ENCODE results near the gene KRT9. TPM values are rescaled to one million over a fixed set of nuclear protein-coding genes. Genes with fewer than 3 reads are reported as not detected.

Gene KRT9
- total RNA-seq, 1 donor from 2014 or later, result not detected

- Mint-ChIP-seq H3K4me3 (ENCODE audit: unreplicated experiment) (no peak overlapping the region), H3K9me3 (ENCODE audit: unreplicated experiment) (no peaks in the 10 kb centered on the region), H3K27me3 (ENCODE audit: unreplicated experiment) (peaks cover 6% of the 10 kb centered on the region), H3K4me1 (ENCODE audit: unreplicated experiment) (no peaks in the 10 kb centered on the region), H3K27ac (ENCODE audit: unreplicated experiment) (peak overlapping the region; percentile 15), H3K36me3 (ENCODE audit: low read depth, unreplicated experiment) (no peaks in the 10 kb centered on the region)
- TF ChIP-seq CTCF (IDR thresholded peaks at IDR 0.05; ENCODE audit: unreplicated experiment), result no peak
- no peak for DNase-seq (ENCODE audit: low spot score)
These were observed 36.8 kb downstream of the KRT9 start for GRCh38 chr17:41534899-41535546.

DNA sequence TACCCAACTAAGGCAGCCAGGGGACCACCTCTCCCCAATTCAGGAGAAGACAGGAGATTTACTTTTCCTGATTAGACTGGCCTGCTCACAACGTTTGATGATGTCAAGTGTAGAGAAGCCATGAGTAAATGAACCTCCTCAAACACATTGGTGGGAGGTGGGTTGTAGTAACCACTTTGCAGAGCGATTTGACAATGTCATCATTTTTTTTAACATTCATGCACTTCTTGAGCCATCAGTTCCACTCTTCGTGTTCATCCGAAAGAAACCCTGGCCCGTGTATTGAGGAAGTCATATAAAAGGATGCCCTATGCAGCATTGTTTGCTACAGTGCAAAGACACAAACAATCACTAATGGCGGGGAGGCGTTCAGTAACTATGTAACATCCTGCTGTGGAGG, 38.2 kb downstream of the KRT9 start:
- no peak for DNase-seq (ENCODE audit: low spot score)
- no peaks in the 10 kb centered on the region for H3K4me1 Mint-ChIP-seq (ENCODE audit: unreplicated experiment)
- no peaks in the 10 kb centered on the region for H3K36me3 Mint-ChIP-seq (ENCODE audit: low read depth, unreplicated experiment)

GRCh38 chr17:41532947-41533570, 38.8 kb downstream of the KRT9 start:
- no peaks in the 10 kb centered on the region for H3K4me1 Mint-ChIP-seq (ENCODE audit: unreplicated experiment)
- H3K27me3 Mint-ChIP-seq (ENCODE audit: unreplicated experiment), result peaks cover 14% of the 10 kb centered on the region
- no peaks in the 10 kb centered on the region for H3K36me3 Mint-ChIP-seq (ENCODE audit: low read depth, unreplicated experiment)

More for the DNA sequence above, 38.2 kb downstream of the KRT9 start:
- H3K27me3 Mint-ChIP-seq (ENCODE audit: unreplicated experiment), result peaks cover 14% of the 10 kb centered on the region
- H3K9me3 Mint-ChIP-seq (ENCODE audit: unreplicated experiment), result no peaks in the 10 kb centered on the region
- H3K4me3 Mint-ChIP-seq (ENCODE audit: unreplicated experiment), result no peak overlapping the region
- TF ChIP-seq CTCF (IDR thresholded peaks at IDR 0.05; ENCODE audit: unreplicated experiment), result no peak
- no peak overlapping the region for H3K27ac Mint-ChIP-seq (ENCODE audit: unreplicated experiment)

GRCh38 chr17:41531993-41532392, 39.9 kb downstream of the KRT9 start:
- DNase-seq (ENCODE audit: low spot score), result no peak

More at GRCh38 chr17:41532947-41533570, 38.8 kb downstream of the KRT9 start:
- Mint-ChIP-seq H3K27ac (ENCODE audit: unreplicated experiment) (no peak overlapping the region), H3K9me3 (ENCODE audit: unreplicated experiment) (no peaks in the 10 kb centered on the region), H3K4me3 (ENCODE audit: unreplicated experiment) (no peak overlapping the region)
- TF ChIP-seq CTCF (IDR thresholded peaks at IDR 0.05; ENCODE audit: unreplicated experiment), result no peak
- DNase-seq (ENCODE audit: low spot score), result no peak

More at GRCh38 chr17:41531993-41532392, 39.9 kb downstream of the KRT9 start:
- Mint-ChIP-seq H3K4me3 (ENCODE audit: unreplicated experiment) (no peak overlapping the region), H3K9me3 (ENCODE audit: unreplicated experiment) (no peaks in the 10 kb centered on the region), H3K36me3 (ENCODE audit: low read depth, unreplicated experiment) (no peaks in the 10 kb centered on the region), H3K4me1 (ENCODE audit: unreplicated experiment) (no peaks in the 10 kb centered on the region), H3K27me3 (ENCODE audit: unreplicated experiment) (peaks cover 13% of the 10 kb centered on the region), H3K27ac (ENCODE audit: unreplicated experiment) (no peak overlapping the region)
- no peak for TF ChIP-seq CTCF (IDR thresholded peaks at IDR 0.05; ENCODE audit: unreplicated experiment)
